ENCODE measurements around the gene WDR53. TPM values are rescaled to one million over a fixed set of nuclear protein-coding genes. Genes with fewer than 3 reads are reported as not detected.
"Not testable (repeated sequence)": the region's sequence is repeated elsewhere in the genome, so short reads cannot be mapped to it uniquely, and the experiment has no call there.

WDR53 gene
- total RNA-seq, 4 donors from 2014 or later = 2.5 to 12.6 (median 5.5) TPM

DNA sequence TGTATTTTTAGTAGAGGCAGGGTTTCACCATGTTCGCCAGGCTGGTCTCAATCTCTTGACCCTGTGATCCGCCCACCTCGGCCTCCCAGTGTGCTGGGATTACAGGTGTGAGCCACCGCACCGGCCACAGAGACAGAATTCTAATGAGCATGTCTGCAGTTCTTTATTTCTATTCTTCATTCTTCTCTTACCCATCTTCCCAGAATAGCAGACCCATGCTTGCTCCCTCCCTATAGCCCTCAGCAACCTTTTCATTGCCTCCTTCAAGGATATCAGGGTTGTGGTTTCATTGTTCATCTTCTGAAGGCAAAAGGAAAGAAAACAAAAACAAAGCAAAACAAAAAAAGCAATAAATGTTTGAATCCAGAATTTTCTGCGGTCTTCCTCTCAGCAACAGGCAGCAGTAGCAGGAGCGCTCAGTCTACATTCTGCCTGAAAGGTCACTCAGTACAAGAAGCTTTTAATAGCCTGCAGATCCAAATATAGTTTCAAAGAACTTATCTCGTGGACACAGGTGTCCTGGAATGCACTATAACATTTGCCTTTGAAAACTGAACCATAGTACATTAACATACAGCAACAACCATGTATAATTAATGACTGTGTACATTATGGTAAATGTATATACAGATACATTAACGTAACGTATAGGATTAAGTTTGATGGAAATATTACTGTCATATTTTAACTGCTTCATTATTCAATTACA is 53.3 kb downstream of the WDR53 start, which contains the start of gene SMCO1:
SMCO1 (minus strand) TSS at position 434 of the 709 bp plus-strand sequence; CDS start at position 297, 137 bp downstream.
- intact Hi-C loops (cut with DNase I) = loop anchor here (5.0 kb wide), 1 partner anchor 263 kb away; no protein-coding TSS in a partner anchor
- peaks cover 0 to 25% (median 14%) of the 10 kb centered on the region in 3 donors for H3K9me3 ChIP-seq
- peaks cover 0 to 28% (median 0%) of the 10 kb centered on the region in 3 donors for H3K4me1 ChIP-seq
- TF ChIP-seq, protein P1, sequence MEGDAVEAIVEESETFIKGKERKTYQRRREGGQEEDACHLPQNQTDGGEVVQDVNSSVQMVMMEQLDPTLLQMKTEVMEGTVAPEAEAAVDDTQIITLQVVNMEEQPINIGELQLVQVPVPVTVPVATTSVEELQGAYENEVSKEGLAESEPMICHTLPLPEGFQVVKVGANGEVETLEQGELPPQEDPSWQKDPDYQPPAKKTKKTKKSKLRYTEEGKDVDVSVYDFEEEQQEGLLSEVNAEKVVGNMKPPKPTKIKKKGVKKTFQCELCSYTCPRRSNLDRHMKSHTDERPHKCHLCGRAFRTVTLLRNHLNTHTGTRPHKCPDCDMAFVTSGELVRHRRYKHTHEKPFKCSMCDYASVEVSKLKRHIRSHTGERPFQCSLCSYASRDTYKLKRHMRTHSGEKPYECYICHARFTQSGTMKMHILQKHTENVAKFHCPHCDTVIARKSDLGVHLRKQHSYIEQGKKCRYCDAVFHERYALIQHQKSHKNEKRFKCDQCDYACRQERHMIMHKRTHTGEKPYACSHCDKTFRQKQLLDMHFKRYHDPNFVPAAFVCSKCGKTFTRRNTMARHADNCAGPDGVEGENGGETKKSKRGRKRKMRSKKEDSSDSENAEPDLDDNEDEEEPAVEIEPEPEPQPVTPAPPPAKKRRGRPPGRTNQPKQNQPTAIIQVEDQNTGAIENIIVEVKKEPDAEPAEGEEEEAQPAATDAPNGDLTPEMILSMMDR (IDR thresholded peaks at IDR 0.05) = no peak
- no peak for TF ChIP-seq POLR2A (IDR thresholded peaks at IDR 0.05)
- H3K27ac ChIP-seq = no peak within 1 kb of the TSS
- DNase-seq = no peak
- no peaks in the 10 kb centered on the region for H3K36me3 ChIP-seq
- no peak within 1 kb of the TSS for H3K4me3 ChIP-seq
- 88 to 91% methylated on average over 8 to 10 of the region's 10 CpGs for WGBS, 2 donors
- no peaks in the 10 kb centered on the region for H3K27me3 ChIP-seq

DNA sequence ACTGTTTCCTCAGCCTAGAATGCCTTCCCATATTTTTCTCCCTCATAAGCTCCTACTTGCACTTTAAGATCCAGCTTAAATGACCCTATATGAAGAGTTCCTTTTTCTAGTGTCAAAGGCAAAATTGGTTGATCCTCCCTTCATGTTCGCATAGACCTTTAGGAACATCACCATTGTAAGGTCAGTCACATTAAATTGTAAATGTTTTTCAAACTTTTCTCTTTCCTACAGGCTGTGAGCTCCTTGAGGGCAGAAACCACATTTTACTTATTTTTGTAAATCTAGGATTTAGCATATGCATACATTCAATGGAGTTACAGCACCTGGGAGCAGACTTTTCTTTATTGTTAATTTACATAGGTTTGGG is 54.0 kb downstream of the WDR53 start:
- intact Hi-C loops (cut with DNase I) = no loop called here
- no peaks in the 10 kb centered on the region for H3K27me3 ChIP-seq
- H3K4me1 ChIP-seq = peaks cover 0 to 28% (median 0%) of the 10 kb centered on the region in 3 donors
- H3K4me3 ChIP-seq = no peak overlapping the region
- H3K36me3 ChIP-seq = no peaks in the 10 kb centered on the region
- 94 to 95% methylated on average over 1 of the region's 1 CpG for WGBS, 2 donors
- TF ChIP-seq POLR2A (IDR thresholded peaks at IDR 0.05) = no peak
- TF ChIP-seq, protein P1 (IDR thresholded peaks at IDR 0.05) = no peak
- H3K9me3 ChIP-seq = peaks cover 0 to 17% (median 7%) of the 10 kb centered on the region in 3 donors
- H3K27ac ChIP-seq = no peak overlapping the region
- no peak for DNase-seq

DNA sequence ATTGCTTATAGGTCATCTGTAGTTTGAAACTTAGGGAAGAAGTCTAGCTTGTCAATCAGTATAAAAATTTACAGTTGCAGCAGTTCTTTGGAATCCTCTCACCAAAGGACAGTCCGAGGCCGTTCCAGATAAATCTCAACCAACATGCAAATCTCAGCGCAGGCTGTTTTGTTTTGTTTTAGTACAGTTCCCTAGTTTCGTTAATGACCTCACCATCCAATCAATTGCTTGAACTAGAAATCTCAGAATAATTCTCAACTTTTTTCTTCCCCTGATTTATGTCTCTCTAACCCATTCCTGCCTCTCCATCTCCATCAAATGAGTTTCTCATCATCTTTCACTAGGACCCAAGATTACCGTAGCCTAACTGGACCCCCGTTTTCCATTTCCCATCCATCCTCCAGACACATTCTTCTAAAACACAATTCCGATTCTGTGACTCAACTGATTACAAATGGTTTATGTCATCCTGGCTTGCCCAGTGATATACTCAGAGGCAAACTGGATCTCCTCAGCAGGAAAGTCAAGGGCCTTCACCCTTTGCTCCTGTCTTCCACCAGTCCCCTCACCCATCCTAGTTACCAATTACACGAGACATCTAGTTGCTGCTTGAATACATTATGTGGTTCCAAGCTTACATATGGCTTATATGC is 54.5 kb downstream of the WDR53 start:
- no peak overlapping the region for H3K4me3 ChIP-seq
- no peaks in the 10 kb centered on the region for H3K27me3 ChIP-seq
- WGBS, 2 donors = 75 to 76% methylated on average over 8 of the region's 8 CpGs
- TF ChIP-seq, protein P1 (IDR thresholded peaks at IDR 0.05) = no peak
- no peak for TF ChIP-seq POLR2A (IDR thresholded peaks at IDR 0.05)
- H3K4me1 ChIP-seq = peaks cover 0 to 28% (median 0%) of the 10 kb centered on the region in 3 donors
- H3K36me3 ChIP-seq = no peaks in the 10 kb centered on the region
- intact Hi-C loops (cut with DNase I) = no loop called here
- H3K9me3 ChIP-seq = peaks cover 0 to 12% (median 2%) of the 10 kb centered on the region in 3 donors
- no peak overlapping the region for H3K27ac ChIP-seq
- DNase-seq = no peak

DNA sequence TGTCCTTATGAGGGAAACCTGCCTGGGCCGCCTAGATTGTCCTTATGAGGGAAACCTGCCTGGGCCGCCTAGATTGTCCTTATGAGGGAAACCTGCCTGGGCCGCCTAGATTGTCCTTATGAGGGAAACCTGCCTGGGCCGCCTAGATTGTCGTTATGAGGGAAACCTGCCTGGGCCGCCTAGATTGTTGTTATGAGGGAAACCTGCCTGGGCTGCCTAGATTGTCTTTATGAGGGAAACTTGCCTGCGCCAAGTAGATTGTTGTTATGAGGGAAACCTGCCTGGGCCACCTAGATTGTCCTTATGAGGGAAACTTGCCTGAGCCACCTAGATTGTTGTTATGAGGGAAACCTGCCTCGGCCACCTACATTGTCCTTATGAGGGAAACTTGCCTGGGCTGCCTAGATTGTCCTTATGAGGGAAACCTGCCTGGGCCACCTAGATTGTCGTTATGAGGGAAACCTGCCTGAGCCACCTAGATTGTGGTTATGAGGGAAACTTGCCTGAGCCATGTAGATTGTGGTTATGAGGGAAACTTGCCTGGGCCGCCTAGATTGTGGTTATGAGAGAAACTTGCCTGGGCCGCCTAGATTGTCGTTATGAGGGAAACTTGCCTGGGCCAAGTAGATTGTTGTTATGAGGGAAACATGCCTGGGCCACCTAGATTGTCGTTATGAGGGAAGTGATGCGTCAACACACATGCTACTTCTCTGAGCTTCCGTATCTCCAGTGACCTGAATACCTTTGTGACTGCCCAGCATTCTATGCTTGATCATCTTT is 56.5 kb downstream of the WDR53 start:
- Histone ChIP-seq H3K4me1 (peaks cover 0 to 15% (median 0%) of the 10 kb centered on the region in 3 donors), H3K27ac (peak overlapping the region; percentile 46 to 83 (median 66))
- DNase-seq; H3K36me3 ChIP-seq; intact Hi-C loops (cut with DNase I); H3K27me3 ChIP-seq; H3K9me3 ChIP-seq; H3K4me3 ChIP-seq: not testable (repeated sequence)
- WGBS, 2 donors = 16 to 59% methylated on average over 10 to 12 of the region's 15 CpGs

DNA sequence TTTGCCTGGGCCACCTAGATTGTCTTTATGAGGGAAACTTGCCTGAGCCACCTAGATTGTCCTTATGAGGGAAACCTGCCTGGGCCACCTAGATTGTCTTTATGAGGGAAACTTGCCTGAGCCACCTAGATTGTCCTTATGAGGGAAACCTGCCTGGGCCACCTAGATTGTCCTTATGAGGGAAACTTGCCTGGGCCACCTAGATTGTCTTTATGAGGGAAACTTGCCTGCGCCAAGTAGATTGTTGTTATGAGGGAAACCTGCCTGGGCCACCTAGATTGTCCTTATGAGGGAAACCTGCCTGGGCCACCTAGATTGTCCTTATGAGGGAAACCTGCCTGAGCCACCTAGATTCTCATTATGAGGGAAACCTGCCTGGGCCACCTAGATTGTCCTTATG is 57.2 kb downstream of the WDR53 start:
- WGBS, 2 donors = 83 to 100% methylated on average over 1 of the region's 1 CpG
- H3K4me1 ChIP-seq = peaks cover 0 to 15% (median 0%) of the 10 kb centered on the region in 3 donors
- intact Hi-C loops (cut with DNase I) = not testable (repeated sequence)

More for the DNA sequence above, 57.2 kb downstream of the WDR53 start:
- not testable (repeated sequence) for DNase-seq, H3K9me3 ChIP-seq, H3K36me3 ChIP-seq, H3K27me3 ChIP-seq, H3K4me3 ChIP-seq
- H3K27ac ChIP-seq = peak overlapping the region in 1 of 4 donors; percentile 13
